GM12865 (cell line): ENCODE data around the gene ABCC8.

Source experiments
- DNase-seq: peaks from one replicate; pipeline ENCODE4 v3.0.0; 2010; ENCODE audit warnings: low read depth
- H3K4me3 ChIP-seq: 2 replicates; pipeline ENCODE4 v1.5.1; 2011; ENCODE audit warnings: mild to moderate bottlenecking, low read depth, low read length, control low read depth
- CTCF ChIP-seq: IDR thresholded peaks from 2 replicates; pipeline ENCODE4 v1.5.1; 2011; ENCODE audit warnings: low read length, control low read depth, low read depth, inconsistent platforms; ENCODE audit not compliant: insufficient read depth; ENCODE audit errors: missing control alignments

The ABCC8 gene

DNA sequence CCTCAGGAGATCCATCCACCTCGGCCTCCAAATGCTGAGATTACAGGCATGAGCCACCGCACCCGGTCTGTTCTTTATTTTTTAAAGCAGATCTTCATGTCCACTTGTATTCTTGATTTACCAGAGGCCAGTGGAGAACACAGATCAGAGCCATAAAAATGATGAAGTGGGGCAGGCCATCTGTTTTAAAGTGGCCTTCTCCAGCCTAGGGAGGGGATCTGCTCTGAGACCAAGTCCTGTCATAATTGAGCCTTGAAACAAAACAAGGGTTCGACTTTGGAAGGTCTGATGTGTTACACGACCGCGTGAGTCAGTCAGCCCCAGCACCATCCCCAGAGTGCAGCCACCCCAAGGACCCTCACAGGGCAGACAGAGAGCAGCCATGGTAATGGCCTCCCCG, 27.5 kb downstream of the ABCC8 start:
- TF ChIP-seq CTCF, result no peak
- no peak for DNase-seq
- H3K4me3 ChIP-seq, result no peak overlapping the region

- no peak for TF ChIP-seq CTCF
These were observed 30.2 kb downstream of the ABCC8 start for GRCh38 chr11:17446482-17446881.

DNA sequence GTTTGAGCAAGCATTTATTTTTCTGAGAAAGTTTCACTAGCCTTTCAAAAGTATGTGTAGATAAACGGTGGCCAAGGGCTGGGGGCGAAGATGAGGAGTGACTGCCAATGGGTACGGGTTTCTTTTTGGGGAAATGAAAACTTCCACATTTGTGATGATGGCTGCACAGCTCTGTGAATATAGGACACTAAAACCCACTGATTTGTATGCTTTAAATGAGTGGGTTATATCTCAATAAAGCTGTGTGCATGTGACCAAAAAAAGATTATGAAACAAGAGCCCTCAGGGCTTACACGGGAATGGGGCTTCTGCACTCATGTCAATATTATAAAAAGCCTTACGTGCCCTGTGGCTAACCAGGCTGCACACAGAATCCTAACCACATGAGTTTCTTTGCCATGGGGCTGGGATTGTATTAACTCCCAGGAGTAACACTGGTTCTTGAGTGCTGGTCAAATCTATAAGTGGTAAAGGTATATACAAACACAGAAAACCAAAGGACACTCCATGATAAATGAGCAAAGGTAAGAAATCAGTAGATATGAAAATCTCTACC, 31.3 kb downstream of the ABCC8 start:
- DNase-seq, result no peak
- no peak for TF ChIP-seq CTCF
- no peak overlapping the region for H3K4me3 ChIP-seq

More at GRCh38 chr11:17446482-17446881, 30.2 kb downstream of the ABCC8 start:
- H3K4me3 ChIP-seq, result no peak overlapping the region
- DNase-seq, result no peak

- TF ChIP-seq CTCF, result no peak
- no peak for DNase-seq
- H3K4me3 ChIP-seq, result no peak overlapping the region
These were observed 32.5 kb downstream of the ABCC8 start for GRCh38 chr11:17443926-17444690.

DNA sequence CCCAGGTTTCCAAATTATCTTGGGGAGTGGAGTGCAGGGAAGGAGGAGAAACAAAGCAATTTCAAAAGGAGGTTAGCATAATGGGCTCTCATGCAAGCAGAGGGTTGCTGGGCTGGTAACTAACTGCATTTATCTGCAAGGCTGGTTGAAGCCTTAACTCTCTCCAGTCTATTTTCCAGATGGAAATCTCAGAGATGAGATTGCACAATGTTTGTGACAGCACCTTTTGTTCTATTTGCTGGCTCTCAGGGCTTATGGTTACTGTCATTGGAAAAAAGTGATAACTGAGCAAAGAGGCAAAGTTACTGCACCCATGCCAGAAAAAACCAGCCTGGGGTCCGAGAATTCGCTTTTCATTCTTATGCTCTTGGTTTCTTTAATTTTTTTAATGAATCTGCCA, 33.2 kb downstream of the ABCC8 start:
- no peak overlapping the region for H3K4me3 ChIP-seq
- DNase-seq, result no peak
- TF ChIP-seq CTCF, result no peak

GRCh38 chr11:17443000-17443399, 33.6 kb downstream of the ABCC8 start:
- no peak for DNase-seq
- TF ChIP-seq CTCF, result no peak

More at GRCh38 chr11:17443000-17443399, 33.6 kb downstream of the ABCC8 start:
- H3K4me3 ChIP-seq, result no peak overlapping the region
